ENCODE data around the gene PTHLH. TPM values are rescaled to one million over a fixed set of nuclear protein-coding genes. Genes with fewer than 3 reads are reported as not detected.

PTHLH gene
- total RNA-seq, 3 donors from 2014 or later (not counting 1 experiment from before 2014, with no cell fraction given), result not detected

DNA sequence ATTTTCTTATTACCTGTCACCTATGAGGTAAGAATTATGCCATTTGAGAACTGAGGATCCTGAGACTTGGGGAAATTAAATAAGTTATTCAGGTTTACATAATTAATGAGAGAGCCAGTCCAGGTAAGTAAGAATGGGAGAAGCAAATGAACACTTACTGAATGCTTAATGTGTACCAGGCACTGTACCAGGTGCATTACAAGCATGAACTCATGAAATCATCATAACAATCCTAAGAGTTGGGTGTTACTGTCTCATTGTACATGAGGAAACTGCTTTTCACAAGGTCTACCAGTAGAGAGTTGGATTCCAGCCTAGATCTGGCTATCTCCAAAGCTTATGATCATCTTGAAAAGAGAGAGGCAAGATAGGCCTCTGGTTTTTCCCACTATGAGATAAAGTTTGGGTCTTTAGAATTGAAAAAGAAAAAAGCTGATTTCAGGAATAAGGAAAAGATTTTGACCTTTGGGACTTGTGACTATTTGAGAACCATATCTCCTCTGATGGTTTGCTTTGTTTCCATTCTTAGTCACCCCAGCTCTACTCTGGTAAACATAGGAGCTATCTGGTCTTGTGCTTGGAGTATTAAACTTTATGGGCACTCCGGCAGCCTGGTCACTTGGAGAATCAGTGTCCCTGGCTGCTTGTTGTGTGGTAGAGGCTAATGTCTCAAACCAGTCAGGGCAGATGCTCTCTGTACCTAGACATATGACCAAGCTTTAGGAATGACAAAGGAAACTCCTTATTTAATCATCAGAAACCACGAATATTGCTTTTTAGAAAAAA, 48.0 kb downstream of the PTHLH start:
- TF ChIP-seq, protein P1, sequence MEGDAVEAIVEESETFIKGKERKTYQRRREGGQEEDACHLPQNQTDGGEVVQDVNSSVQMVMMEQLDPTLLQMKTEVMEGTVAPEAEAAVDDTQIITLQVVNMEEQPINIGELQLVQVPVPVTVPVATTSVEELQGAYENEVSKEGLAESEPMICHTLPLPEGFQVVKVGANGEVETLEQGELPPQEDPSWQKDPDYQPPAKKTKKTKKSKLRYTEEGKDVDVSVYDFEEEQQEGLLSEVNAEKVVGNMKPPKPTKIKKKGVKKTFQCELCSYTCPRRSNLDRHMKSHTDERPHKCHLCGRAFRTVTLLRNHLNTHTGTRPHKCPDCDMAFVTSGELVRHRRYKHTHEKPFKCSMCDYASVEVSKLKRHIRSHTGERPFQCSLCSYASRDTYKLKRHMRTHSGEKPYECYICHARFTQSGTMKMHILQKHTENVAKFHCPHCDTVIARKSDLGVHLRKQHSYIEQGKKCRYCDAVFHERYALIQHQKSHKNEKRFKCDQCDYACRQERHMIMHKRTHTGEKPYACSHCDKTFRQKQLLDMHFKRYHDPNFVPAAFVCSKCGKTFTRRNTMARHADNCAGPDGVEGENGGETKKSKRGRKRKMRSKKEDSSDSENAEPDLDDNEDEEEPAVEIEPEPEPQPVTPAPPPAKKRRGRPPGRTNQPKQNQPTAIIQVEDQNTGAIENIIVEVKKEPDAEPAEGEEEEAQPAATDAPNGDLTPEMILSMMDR (IDR thresholded peaks at IDR 0.05), result no peak
- no peak overlapping the region for H3K27ac ChIP-seq (ENCODE audit: low read length)
- H3K36me3 Mint-ChIP-seq, result no peaks in the 10 kb centered on the region
- 100% methylated on average over 1 of the region's 2 CpGs for WGBS (ENCODE audit: insufficient coverage)
- no peaks in the 10 kb centered on the region for H3K9me3 ChIP-seq (ENCODE audit: control insufficient read depth, insufficient read depth, low read length)
- no peaks in the 10 kb centered on the region for H3K4me1 Mint-ChIP-seq
- DNase-seq (no peak), ATAC-seq (no peak)
- no peak overlapping the region for H3K27ac Mint-ChIP-seq
- H3K9me3 Mint-ChIP-seq, result peaks cover 0 to 2% of the 10 kb centered on the region in 2 donors
- no peak overlapping the region for H3K4me3 ChIP-seq (ENCODE audit: low read length)
- no peaks in the 10 kb centered on the region for H3K36me3 ChIP-seq (ENCODE audit: control insufficient read depth, insufficient read depth, low read length)
- H3K4me1 ChIP-seq (ENCODE audit: control insufficient read depth, insufficient read depth, low read length), result no peaks in the 10 kb centered on the region
- peaks cover 3% of the 10 kb centered on the region for H3K27me3 ChIP-seq (ENCODE audit: control insufficient read depth, insufficient read depth, low read length)
- H3K27me3 Mint-ChIP-seq (ENCODE audit: low read depth in 2 of 2), result peaks cover 0 to 10% of the 10 kb centered on the region in 2 donors
- intact Hi-C loops (cut with micrococcal nuclease), result no loop called here
- H3K4me3 Mint-ChIP-seq, result no peak overlapping the region

DNA sequence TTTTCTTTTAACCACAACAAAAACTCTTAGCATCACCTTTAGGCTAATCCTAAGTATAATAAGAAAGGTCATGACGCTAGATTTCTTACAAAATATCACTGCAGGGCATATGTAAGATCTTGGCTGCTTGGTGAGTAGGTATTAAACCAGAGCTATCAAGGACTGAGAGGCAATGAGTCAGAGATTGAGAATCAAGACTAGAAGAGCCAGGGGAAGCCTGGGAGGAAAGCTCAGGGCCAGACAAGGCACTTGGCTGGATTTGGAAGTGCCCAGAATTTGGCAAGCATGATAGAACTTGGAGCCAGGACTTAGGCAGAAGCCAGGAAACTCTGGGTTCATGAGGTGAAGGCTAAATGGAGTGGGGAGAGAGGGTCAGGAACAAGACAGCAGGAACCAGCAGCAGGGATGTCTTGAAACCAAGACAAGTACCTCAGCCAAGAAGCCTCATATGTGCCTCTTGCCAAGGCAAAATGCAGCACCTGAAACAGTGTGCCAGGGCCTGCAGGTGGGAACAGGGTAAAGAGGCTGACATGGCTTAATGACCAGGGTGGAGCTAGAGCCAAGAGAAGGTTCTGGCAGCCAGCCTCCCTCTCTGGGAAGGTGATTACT, 49.9 kb downstream of the PTHLH start:
- no peaks in the 10 kb centered on the region for H3K4me1 Mint-ChIP-seq
- no peaks in the 10 kb centered on the region for H3K36me3 Mint-ChIP-seq
- DNase-seq (no peak), ATAC-seq (no peak)
- H3K9me3 Mint-ChIP-seq, result peaks cover 0 to 2% of the 10 kb centered on the region in 2 donors
- intact Hi-C loops (cut with micrococcal nuclease), result no loop called here
- Histone ChIP-seq H3K36me3 (ENCODE audit: control insufficient read depth, insufficient read depth, low read length) (no peaks in the 10 kb centered on the region), H3K27me3 (ENCODE audit: control insufficient read depth, insufficient read depth, low read length) (peaks cover 3% of the 10 kb centered on the region), H3K9me3 (ENCODE audit: control insufficient read depth, insufficient read depth, low read length) (no peaks in the 10 kb centered on the region), H3K4me1 (ENCODE audit: control insufficient read depth, insufficient read depth, low read length) (no peaks in the 10 kb centered on the region), H3K4me3 (ENCODE audit: low read length) (no peak overlapping the region), H3K27ac (ENCODE audit: low read length) (no peak overlapping the region)
- no peak overlapping the region for H3K4me3 Mint-ChIP-seq
- no peak overlapping the region for H3K27ac Mint-ChIP-seq
- H3K27me3 Mint-ChIP-seq (ENCODE audit: low read depth in 2 of 2), result peaks cover 0 to 10% of the 10 kb centered on the region in 2 donors
- WGBS (ENCODE audit: insufficient coverage), result 57% methylated on average over 1 of the region's 1 CpG
- TF ChIP-seq, protein P1 (IDR thresholded peaks at IDR 0.05), result no peak

DNA sequence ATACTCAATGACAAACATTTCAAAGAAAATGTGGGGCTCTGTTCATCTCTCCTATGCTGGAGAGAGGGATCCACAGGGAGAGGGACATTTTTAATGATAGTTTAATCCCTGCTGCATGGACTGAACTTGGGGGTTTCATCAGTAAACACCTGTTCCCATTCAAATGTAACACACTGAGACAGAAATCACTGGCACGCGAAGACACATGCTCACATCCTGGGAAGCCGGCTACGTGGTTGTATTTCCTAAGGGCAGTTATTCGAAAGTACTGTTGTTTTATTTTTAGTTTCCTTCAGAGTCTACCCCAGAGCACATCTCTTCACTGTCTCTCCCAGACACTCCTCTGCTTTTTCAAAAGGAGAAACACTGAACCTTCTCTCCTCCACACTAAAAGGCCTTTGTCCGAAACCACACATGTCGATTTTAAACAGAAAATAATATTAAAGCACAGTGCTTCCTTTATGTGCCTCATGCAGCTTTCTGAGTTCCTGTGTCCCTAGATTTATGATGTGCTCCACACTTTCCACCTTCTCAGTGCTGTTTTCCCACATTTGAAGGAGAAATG, 52.8 kb downstream of the PTHLH start:
- Histone ChIP-seq H3K9me3 (ENCODE audit: control insufficient read depth, insufficient read depth, low read length) (no peaks in the 10 kb centered on the region), H3K27ac (ENCODE audit: low read length) (no peak overlapping the region), H3K36me3 (ENCODE audit: control insufficient read depth, insufficient read depth, low read length) (no peaks in the 10 kb centered on the region), H3K27me3 (ENCODE audit: control insufficient read depth, insufficient read depth, low read length) (peaks cover 3% of the 10 kb centered on the region), H3K4me3 (ENCODE audit: low read length) (no peak overlapping the region), H3K4me1 (ENCODE audit: control insufficient read depth, insufficient read depth, low read length) (no peaks in the 10 kb centered on the region)
- Mint-ChIP-seq H3K4me1 (no peaks in the 10 kb centered on the region), H3K36me3 (no peaks in the 10 kb centered on the region), H3K27ac (no peak overlapping the region), H3K4me3 (no peak overlapping the region), H3K9me3 (peaks cover 4 to 5% of the 10 kb centered on the region in 2 donors), H3K27me3 (ENCODE audit: low read depth in 2 of 2) (peaks cover 0 to 10% of the 10 kb centered on the region in 2 donors)
- TF ChIP-seq, protein P1 (IDR thresholded peaks at IDR 0.05), result no peak
- no peak for ATAC-seq
- intact Hi-C loops (cut with micrococcal nuclease), result no loop called here
- no peak for DNase-seq
- 86% methylated on average over 7 of the region's 7 CpGs for WGBS (ENCODE audit: insufficient coverage)
